Gastrocnemius medialis (tissue), 4 donors: ENCODE results near the gene PVR.

ENCODE experiments used
- POLR2A ChIP-seq, 2 donors: fragments of 450-650 bp; IDR thresholded peaks; one replicate each; pipeline ENCODE4 v1.6.1; 2017; ENCODE audit warnings: antibody characterized with exemption in 2 of 2, mild to moderate bottlenecking in 2 of 2, moderate library complexity in 2 of 2
- TF ChIP-seq, protein P1 (sequence below), 5 experiments: fragments of 450-650 bp in 3 of 5; fragments of 200-600 bp in 2 of 5; sonication (generic) in 2 of 5; IDR thresholded peaks in 4 of 5; conservative IDR thresholded peaks in 1 of 5; 1 replicate in 4 of 5; 2 replicates in 1 of 5; pipeline ENCODE4 v1.5.1; 2016 to 2019; ENCODE audit warnings: antibody characterized with exemption in 5 of 5, mild to moderate bottlenecking in 3 of 5, moderate library complexity in 3 of 5

DNA sequence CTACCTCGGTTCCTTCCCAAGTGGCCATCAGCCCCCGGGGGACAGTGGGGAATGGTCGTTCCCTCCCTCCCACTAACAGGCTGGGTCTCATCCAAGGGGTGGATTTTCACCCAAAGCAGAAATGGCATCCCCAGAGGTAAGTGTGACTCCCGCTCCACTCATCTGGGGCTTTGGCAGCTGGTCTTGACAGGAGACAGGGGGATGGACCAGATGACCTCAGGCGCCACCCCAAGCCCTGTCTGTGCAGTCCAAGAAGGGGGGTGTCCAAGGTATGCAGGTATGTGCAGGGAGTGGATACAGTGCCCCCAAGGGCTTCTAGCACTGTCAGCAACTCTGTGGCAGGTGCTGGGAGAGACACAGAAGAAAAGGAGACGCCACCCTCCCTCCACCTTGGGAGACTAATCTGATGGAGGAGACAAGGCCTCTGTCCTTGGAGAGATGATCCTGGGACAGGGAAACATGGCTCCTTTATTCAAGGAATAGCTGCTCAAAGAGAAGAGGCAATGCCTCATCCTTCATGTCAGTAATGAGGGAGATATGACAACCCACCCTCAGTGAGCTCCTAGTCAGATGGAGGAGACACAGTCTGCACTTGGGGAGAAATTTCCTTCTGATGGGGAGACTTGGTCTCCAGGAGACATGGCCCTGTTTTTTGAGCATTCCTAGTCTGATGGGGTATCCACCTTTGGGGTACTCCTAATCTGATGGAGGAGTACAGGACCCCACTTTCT is 63.0 kb downstream of the PVR start:
- TF ChIP-seq, protein P1, sequence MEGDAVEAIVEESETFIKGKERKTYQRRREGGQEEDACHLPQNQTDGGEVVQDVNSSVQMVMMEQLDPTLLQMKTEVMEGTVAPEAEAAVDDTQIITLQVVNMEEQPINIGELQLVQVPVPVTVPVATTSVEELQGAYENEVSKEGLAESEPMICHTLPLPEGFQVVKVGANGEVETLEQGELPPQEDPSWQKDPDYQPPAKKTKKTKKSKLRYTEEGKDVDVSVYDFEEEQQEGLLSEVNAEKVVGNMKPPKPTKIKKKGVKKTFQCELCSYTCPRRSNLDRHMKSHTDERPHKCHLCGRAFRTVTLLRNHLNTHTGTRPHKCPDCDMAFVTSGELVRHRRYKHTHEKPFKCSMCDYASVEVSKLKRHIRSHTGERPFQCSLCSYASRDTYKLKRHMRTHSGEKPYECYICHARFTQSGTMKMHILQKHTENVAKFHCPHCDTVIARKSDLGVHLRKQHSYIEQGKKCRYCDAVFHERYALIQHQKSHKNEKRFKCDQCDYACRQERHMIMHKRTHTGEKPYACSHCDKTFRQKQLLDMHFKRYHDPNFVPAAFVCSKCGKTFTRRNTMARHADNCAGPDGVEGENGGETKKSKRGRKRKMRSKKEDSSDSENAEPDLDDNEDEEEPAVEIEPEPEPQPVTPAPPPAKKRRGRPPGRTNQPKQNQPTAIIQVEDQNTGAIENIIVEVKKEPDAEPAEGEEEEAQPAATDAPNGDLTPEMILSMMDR (IDR thresholded peaks at IDR 0.05 in 4 of 5, conservative IDR thresholded peaks at IDR 0.05 in 1 of 5) = no peak
- no peak for TF ChIP-seq POLR2A (IDR thresholded peaks at IDR 0.05)
